ENCODE data around the gene ATRIP.

Gene ATRIP

GRCh38 chr3:48415251-48415953 is 31.1 kb upstream of the ATRIP start:
- DNase-seq (ENCODE audit: low spot score), result no peak
- TF ChIP-seq CTCF (IDR thresholded peaks at IDR 0.05; ENCODE audit: extremely low read depth, insufficient read depth, missing control alignments), result no peak
- in situ Hi-C loops (cut with MboI; ENCODE audit: low pct_unique_long_range_greater_than_20kb, low sequenced_read_pairs, unreplicated experiment), result no loop called here

- TF ChIP-seq CTCF (IDR thresholded peaks at IDR 0.05; ENCODE audit: extremely low read depth, insufficient read depth, missing control alignments), result no peak
- no peak for DNase-seq (ENCODE audit: low spot score)
- in situ Hi-C loops (cut with MboI; ENCODE audit: low pct_unique_long_range_greater_than_20kb, low sequenced_read_pairs, unreplicated experiment), result no loop called here
These were observed 30.4 kb upstream of the ATRIP start for GRCh38 chr3:48416091-48416505.

GRCh38 chr3:48416546-48416945 is 30.0 kb upstream of the ATRIP start:
- DNase-seq (ENCODE audit: low spot score), result no peak
- in situ Hi-C loops (cut with MboI; ENCODE audit: low pct_unique_long_range_greater_than_20kb, low sequenced_read_pairs, unreplicated experiment), result no loop called here
- no peak for TF ChIP-seq CTCF (IDR thresholded peaks at IDR 0.05; ENCODE audit: extremely low read depth, insufficient read depth, missing control alignments)

- no peak for TF ChIP-seq CTCF (IDR thresholded peaks at IDR 0.05; ENCODE audit: extremely low read depth, insufficient read depth, missing control alignments)
- in situ Hi-C loops (cut with MboI; ENCODE audit: low pct_unique_long_range_greater_than_20kb, low sequenced_read_pairs, unreplicated experiment), result no loop called here
- no peak for DNase-seq (ENCODE audit: low spot score)
These were observed 28.9 kb upstream of the ATRIP start for GRCh38 chr3:48417529-48418108.

- in situ Hi-C loops (cut with MboI; ENCODE audit: low pct_unique_long_range_greater_than_20kb, low sequenced_read_pairs, unreplicated experiment), result no loop called here
- DNase-seq (ENCODE audit: low spot score), result no peak
- no peak for TF ChIP-seq CTCF (IDR thresholded peaks at IDR 0.05; ENCODE audit: extremely low read depth, insufficient read depth, missing control alignments)
These were observed 28.4 kb upstream of the ATRIP start for GRCh38 chr3:48418140-48418539.

- DNase-seq (ENCODE audit: low spot score), result no peak
- TF ChIP-seq CTCF (IDR thresholded peaks at IDR 0.05; ENCODE audit: extremely low read depth, insufficient read depth, missing control alignments), result no peak
- in situ Hi-C loops (cut with MboI; ENCODE audit: low pct_unique_long_range_greater_than_20kb, low sequenced_read_pairs, unreplicated experiment), result no loop called here
These were observed 27.9 kb upstream of the ATRIP start for GRCh38 chr3:48418651-48419050.

Measured in GM13977 (cell line).